Left colon (tissue), 2 donors: ENCODE results near the gene CACNG5. TPM values are rescaled to one million over a fixed set of nuclear protein-coding genes. Genes with fewer than 3 reads are reported as not detected.
"Not testable (repeated sequence)": the region's sequence is repeated elsewhere in the genome, so short reads cannot be mapped to it uniquely, and the experiment has no call there.

Experiments
- ATAC-seq: fragments of 200-7000 bp; cut with Tn5 transposase; one replicate; pipeline ENCODE4 v1.9.1; 2020; ENCODE audit warnings: mild to moderate bottlenecking, moderate library complexity
- DNase-seq, 2 donors: peaks; one replicate each; pipeline ENCODE4 v3.0.0-alpha.2; 2020
- intact Hi-C, 2 donors: fragments of 100-400 bp; cut with DNase I in 1 of 2; cut with micrococcal nuclease in 1 of 2; formaldehyde crosslinking; loops; one replicate each; pipeline versions ENCODE4 v1.11.2 to v1.14.0; 2022; cut with DNase I, micrococcal nuclease
- total RNA-seq, 2 donors: library from RNA; stranded (reverse); fragmentation: NEBNext Ultra II Directional; extraction: Animal tissue kit (Norgen Biotek cat#: 25700); gene quantifications; one replicate each; pipeline ENCODE4 v1.2.1, GENCODE V29; 2021
- donor health status: DM: no; HTN: no; CAD: no.
- donor health status: DM: yes; HTN: yes; CAD: no.

The CACNG5 gene
- total RNA-seq, 2 donors from 2014 or later, result not detected

DNA sequence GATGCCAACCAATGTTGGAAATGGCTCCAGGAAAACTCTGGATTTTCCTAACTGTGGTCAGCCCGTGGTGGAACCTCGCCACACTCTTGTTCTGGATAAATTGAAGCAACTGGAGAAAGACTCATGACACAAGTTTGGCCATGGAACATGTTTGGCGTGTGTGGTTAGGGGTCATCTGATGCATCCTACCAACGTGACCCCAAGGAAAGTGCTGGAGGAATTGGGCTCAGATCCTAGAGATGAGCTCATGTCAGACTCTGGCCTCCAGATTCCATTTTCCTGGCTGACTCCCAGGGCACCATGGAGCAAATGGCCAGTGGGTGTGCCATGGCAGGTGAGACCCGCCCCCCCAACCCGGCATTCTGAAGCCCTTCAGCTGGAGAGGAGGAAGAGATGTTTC lies 58.5 kb downstream of the CACNG5 start:
- intact Hi-C loops, result no loop called here
- ATAC-seq (no peak), DNase-seq (no peak)

DNA sequence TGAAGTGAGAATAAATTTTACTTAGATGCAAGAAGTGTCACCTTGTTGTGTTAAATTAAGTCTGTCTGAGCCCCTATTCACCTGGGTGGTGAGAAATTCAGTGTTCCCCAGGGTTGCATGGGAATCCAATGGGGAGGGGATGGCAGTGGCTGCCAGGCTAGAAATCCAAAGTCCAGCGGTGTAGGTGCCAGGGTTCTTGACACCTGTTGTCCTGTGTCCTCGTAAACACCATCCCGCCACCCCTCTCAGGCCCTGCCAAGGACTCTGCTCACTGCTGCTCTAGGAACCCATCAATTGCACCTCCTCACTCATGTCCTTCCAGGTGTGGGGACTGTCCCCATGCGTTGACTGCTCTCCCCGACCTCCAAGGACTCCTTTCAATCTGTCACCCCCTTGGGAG lies 58.9 kb downstream of the CACNG5 start:
- intact Hi-C loops, result no loop called here
- no peak for DNase-seq
- no peak for ATAC-seq

DNA sequence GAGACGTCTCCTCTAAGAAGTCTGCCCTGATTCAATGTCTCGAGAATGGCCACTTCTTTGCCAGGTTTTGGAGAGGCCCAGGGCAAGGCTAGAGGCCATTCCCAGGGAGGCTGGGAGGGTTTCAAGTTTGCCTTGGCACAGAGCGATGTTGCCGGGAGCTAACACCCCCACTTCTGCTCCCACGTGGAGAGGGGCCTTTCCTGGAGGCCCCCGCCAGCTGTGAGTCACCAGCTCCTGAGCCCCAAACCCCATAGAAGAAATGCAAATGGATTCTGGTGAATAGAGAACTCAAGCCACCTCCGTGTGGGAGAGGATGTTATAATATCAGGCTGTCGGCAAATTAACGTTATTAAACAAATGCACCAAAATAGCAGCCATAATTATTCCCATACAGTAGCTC lies 62.2 kb downstream of the CACNG5 start:
- no peak for DNase-seq
- no peak for ATAC-seq
- intact Hi-C loops, result no loop called here

DNA sequence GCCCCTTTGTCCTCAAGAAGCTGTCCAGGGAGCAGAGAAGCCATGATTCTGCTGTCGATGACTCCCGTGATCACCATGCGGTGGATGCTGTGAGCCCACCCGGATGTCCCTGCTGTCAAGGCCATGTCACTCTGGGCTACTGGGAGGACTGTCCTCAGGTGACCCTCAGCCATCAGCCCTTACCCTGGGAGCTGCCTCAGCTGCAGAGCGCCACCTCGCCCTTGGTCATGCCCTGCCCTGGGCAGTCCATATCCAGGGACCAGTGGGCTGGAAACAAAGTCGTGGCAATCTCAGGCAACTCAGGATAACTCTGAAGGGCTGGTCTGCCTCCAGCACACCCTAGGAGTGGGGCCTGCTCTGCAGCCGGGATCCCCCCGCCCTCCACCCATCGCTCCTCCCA lies 63.6 kb downstream of the CACNG5 start:
- intact Hi-C loops, result no loop called here
- DNase-seq (no peak), ATAC-seq (no peak)

DNA sequence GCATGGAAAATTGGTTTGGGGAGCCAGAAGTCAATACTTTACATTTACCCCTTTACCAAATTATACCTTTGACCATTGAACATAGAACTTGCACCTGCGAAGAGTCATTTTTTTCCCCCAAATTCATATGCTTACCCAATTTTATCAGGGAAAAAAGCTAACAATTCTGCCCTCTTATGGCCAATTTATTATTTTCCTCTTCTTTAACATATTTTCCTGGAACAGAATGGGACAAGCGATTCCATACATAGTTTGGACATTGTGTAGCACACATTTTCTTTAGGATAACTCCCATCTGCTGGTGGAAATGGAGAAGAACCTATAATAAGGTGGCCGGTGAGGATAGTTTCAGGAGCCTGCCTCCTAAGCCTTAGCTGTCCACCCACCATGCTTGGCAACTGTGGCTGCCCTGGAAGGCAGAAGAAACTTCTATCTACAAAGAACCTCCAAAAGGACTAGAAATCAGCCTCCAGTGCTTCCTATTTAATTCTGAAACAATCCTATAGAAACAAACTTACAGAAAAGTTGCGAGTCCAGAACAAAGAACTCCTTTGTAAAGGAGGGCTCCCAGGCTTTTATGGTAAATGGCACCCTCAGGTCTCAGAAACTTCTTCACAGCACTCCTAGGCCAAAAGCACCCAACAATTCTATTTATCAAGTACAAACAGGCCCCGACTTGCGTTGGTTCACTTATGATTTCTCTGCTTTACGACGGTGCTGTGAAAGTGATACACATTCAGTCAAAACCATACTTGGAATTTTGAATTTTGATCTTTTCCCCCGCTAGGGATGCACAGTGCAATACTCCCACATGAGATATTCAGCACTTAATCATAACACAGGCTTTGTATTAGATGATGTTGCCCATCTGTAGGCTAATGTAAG lies 65.5 kb downstream of the CACNG5 start:
- DNase-seq (no peak), ATAC-seq (no peak)
- intact Hi-C loops, result no loop called here

DNA sequence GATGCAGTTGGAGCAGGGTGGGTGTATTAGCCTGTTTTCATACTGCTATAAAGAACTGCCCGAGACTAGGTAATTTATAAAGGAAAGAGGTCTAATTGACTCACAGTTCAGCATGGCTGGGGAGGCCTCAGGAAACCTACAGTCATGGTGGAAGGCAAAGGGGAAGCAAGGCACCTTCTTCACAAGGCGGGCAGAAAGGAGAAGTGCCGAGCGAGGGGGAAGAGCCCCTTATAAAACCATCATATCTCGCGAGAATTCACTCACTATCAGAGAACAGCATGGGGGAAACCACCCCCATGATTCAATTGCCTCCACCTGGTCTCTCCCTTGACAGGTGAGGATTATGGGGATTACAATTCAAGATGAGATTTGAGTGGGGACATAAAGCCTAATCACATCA lies 68.4 kb downstream of the CACNG5 start:
- intact Hi-C loops, DNase-seq, ATAC-seq: not testable (repeated sequence)

DNA sequence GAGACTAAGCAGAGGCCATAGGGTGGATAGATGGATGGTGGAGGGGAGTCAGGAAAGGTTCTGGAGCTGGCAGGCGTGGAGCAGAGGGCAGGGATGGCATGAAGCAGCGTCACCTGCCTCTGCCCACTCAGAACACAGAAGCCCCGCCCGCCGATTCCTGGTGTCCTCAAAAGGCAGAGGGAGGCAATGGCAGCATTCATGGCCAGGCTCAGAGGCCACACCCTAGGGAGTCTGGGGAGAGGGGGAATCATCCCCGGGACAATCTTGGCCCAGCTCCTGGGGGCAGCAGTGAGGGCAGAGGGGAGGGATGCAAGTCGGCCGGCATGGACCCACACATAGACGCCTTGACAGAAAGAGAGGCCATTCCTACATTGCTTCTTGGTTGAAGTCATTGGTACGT lies 68.9 kb downstream of the CACNG5 start:
- ATAC-seq, result no peak
- DNase-seq, result no peak
- intact Hi-C loops, result no loop called here

DNA sequence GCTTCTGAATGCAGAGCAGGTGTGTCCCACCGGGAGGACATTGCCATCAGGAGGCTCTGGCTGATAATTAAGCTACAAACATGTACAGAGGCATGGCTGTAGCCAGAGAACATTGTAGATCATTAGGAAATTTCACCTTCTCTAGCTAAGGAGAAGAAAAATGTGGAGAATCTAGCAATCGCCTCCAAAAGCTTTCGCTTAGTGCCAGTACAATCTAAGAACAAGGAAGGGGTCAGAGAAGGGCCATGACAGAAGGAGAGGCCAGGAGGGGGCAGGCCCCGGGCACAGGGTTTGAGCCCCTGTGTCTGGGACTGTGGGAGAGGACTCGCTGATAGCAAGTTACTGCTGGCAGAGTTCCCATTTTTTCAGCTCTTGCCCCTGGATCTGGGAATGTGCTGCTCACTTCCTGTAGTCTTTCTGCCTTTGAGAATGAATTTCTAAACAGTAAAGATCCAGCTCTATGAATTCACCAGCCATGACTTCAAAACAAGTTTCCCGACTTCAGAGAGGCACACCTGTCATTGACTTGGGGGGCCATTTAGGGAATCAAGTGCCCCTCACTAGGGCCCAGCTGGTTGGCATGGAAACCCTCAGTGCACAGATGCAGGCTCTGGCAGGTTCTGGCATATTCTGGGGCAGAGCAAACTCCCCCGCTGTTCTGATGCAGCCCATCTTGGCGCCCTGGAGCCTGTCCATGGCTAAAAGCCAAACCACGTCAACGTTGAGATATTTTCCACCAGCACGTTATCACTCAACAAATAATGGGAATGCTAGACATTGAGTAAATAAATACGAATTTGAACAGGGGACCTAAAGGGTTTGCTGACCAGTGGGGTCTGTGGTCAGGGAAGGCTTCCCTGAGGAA lies 70.1 kb downstream of the CACNG5 start:
- ATAC-seq (no peak), DNase-seq (no peak)
- intact Hi-C loops, result loop anchor here (5.0 kb wide), 1 partner anchor 188 kb away; no protein-coding TSS in a partner anchor

DNA sequence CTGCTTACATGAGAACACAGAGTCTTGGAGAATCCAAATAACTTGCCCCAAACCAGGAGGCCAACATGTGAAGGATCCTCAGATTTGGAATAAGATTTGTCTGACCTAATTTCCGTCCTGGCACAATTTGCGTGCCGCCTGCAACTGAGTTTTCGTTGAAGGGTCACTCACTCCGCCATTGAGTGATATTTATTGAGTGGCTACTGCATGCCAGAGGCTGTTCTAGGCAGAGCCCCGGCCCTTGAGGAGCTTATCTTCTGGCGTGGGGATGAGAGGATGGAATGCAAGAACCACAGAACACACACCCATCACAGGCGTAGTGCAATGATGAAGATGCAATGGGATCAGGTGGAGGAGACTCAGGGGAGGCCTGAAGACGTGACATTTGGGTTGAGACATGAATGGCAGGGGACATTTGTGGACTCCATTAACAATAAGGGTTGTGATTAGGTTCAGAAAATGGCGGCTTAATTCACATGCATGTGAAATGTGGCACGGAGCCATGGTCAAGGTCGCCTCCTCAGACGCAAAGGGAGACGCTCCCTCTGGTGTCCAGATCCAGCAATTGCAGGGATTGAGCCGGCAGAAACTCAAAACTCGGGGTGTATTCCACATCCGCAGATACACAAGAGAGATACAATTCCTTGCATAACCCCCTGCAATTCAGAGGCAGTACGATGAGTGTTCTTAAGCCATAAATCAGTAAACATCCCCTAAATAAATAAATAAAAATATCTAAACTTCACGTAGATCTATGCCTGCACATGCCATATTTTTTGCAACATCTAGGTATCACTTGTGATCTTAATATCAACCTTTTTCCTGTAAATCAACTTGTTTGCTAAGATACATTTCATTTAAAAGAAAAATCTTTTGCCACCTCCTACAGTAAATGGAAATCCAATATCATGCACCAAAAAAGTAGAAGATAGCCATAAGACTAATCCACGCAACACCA lies 71.7 kb downstream of the CACNG5 start:
- intact Hi-C loops, result loop anchor here (5.0 kb wide), 1 partner anchor 189 kb away; no protein-coding TSS in a partner anchor
- DNase-seq (peak; percentile 77 to 89), ATAC-seq (peak; percentile 78)

DNA sequence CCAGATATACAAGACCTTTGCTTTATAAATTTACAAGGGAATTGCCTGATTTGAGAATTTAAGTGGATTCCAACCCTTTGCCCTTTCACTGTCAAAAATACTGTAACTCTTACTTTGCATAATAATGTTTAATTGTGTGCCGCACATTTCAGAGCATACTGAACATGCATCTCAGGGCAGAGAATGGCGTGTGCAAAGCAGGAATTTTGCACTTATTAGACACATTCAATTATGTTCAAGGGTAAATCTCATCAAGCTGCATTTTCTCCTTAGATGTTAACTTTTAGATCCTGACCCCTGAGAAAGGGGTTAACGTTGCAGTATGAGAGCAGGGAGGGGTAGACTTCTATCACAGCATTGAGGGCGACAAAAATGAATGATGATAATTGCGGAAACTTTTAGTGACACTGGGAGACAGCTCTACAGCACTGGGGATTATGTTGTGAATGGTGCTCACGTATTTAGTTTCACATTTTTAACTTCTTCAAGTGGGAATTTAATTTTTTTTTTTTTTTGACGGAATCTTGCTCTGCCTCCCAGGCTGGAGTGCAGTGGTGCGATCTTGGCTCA lies 75.0 kb downstream of the CACNG5 start:
- ATAC-seq, result no peak
- intact Hi-C loops, result loop anchor here (5.0 kb wide), 1 partner anchor 193 kb away; no protein-coding TSS in a partner anchor
- no peak for DNase-seq

DNA sequence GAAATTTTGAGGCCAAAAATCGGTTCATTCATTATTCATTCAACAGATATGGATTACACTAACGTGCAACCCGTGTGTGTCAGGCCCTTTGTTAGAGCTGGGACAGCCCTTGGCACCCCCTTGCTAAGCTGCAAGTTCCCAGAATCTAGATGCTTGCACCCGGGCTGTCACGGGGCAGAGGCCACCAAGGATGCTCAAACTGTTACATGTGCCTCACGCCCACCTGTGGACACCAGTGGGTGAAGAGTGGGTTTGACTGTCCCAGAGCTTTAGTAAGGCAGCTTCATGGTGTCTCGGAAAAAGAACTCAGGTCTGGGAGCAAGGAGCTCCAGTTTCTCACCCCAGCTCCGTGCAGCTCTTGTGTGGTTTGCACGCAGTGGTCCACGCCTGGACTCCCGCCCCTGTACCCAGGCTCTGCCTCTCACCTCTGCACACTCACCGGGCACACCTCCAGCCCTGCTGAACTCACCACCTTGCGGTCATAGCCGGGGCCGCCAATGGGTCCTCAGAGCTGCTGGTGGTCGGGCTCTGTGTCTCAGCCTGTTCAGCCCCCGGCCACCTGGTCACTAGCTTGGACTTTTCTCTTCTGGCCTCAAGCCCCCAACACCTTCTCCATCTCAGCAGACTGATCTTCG lies 75.9 kb downstream of the CACNG5 start:
- intact Hi-C loops, result no loop called here
- DNase-seq (no peak), ATAC-seq (no peak)

DNA sequence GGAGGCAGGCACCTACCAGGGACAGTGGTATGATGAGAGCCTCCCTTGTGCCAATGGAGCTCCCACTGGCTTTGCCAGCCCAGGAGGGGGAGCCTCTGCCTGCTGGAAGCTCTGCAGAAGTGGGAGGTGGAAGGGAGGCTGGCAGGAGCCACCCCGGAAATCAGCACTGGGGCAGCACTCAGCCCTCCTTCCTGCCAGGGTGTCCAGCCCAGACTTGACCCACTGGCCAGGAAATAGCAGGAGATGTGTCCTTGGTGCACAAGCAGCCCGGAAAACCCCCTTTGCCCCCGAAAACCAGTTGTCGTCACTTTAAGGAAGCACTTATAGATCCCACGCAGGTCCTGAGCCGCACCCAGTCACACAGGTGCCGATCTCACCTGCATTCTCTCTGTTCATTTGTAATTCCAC lies 80.3 kb downstream of the CACNG5 start:
- intact Hi-C loops, result no loop called here
- ATAC-seq, result peak; percentile 99
- DNase-seq, result peak; percentile 62 to 68

DNA sequence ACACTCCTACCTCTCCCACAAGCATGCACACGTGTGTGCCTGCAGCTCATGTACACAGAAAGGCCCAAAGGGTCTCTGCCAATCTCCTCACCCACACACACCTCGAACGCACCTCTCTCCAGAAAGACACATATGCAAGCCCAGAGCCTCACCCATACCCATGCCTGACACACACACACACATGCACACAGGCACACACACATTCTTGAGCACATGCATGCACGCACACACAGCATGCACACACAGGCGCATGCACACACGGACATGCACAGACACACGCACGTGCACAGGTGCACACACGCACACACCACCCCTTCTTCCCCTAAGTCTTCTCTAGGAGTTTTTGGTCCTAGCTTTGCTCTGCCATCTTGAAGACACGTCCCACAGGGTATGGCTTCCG lies 80.9 kb downstream of the CACNG5 start:
- DNase-seq (no peak), ATAC-seq (no peak)
- intact Hi-C loops, result no loop called here

DNA sequence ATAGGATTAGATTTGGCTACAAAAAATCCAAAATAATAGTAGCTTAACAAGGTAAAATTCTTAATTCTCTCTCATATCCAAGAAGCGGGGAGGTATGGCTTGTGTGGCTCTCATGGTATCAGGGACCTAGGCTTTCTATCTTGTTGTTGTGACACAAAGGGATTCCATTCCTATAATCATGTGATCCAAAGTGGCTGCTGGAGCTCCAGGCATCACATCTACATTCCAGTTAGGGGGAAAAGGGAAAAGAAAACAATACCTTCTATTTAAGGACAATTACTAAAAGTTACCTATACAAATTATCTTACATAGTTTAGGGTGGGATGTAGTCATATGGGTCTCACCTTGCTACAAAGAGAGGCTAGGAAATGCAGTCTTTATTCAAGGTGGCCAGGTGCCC lies 82.0 kb downstream of the CACNG5 start:
- ATAC-seq, result no peak
- DNase-seq, result no peak
- intact Hi-C loops, result no loop called here

DNA sequence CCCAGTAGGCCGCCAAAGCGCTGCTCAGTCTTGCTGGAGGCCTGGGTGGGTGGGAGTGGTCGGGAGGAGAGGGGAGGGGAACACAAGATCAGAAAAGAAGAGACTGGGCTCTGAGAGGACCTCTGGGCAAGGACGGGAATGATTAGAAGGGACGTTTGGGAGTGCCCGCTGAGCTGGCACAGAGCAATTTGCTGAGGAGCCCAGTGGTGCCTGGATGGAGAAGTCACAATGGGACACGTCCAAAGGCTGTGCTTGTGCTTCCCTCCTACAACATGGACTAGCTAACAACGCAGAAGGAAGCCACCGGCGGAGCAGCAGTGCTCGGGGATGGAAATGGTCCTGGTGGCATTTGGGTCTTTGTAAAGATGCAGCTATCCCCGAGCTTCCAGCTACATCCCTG lies 84.0 kb downstream of the CACNG5 start:
- intact Hi-C loops, result no loop called here
- DNase-seq (no peak), ATAC-seq (no peak)

DNA sequence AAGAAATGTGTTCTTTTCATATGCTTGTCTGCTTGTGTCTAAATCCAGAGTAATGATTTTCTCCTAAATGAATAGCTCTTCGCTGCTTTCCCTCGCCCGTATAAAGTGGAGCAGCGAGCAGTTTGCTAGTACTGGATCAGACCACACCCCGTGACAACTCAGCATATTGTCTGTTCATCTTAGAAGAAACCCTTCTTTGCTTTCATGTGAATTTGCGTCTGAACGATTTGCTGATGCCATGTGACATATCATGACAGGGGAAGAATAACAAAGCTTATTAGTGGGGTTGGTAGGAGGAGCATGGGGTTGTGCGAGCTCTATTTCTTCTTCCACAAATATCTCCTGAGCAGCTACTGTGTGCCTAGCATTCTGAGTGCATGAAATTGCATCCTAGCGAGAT lies 85.5 kb downstream of the CACNG5 start:
- DNase-seq (no peak), ATAC-seq (no peak)
- intact Hi-C loops, result no loop called here

DNA sequence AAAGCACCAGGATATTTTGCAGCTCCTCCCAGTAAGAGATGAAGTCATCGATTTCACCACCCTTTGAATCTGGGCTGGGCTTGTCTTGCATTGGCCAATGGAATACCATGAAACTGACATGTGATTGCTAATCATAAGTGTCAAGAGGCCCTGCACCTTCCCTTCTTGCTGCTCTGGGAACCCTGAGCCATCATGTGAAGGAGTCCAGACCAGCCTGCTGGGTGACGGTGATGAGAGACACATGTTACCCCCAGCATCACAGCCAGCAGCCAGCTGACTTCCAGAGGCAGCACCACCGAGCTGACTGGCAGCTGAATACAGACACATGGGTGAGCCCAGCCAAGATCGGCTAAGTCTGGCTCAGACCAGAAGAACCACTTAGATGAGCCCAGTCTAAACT lies 86.0 kb downstream of the CACNG5 start:
- ATAC-seq, result no peak
- no peak for DNase-seq
- intact Hi-C loops, result no loop called here

DNA sequence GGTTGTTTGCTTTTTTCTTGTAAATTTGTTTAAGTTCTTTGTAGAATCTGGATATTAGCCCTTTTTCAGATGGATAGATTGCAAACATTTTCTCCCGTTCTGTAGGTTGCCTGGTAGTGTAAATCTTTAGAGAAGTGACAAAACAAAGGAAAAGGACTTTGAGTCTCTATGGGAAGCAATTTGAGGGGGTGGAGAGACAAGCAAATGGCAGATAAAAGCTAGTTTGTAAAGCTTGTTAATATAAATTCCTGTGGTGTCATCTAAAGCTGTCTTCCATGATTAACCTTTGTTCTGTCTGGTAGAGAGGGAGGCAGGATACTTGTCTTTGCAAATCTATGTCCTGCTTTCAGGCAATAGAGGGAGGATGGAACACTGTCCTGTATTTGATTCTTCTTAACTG lies 89.0 kb downstream of the CACNG5 start:
- intact Hi-C loops, result no loop called here
- DNase-seq, result no peak
- ATAC-seq, result no peak
